ENCODE results near the gene C4BPB. TPM values are rescaled to one million over a fixed set of nuclear protein-coding genes. Genes with fewer than 3 reads are reported as not detected.

C4BPB gene
- total and polyA plus RNA-seq, 2 of the 8 experiments (the other 6 are each of a cell fraction or from before 2014, with no cell fraction given), result not detected

DNA sequence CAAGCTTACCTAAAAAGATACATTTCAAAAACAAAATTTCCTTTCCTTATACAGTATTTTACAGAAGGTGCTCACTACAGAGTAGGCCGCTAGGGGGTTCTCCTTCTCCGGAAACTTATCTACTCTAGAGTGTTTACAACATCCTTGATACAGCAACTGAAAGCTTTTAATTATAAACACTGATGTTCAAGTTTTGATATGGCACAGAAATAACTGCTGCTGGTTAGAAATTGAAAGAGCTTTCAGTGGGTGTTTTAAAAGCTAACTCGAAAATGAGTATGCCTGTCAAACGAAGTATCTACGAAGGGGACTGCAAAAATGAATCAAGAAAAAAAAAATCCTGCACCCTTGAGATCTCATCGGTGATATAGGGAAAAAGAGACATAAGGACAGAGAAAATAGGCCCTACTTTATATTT lies 38.7 kb upstream of the C4BPB start:
- Histone ChIP-seq H3K4me3 (ENCODE audit: extremely low read depth in 1 of 4, insufficient read depth in 2 of 4, low read depth in 3 of 4, low read length in 4 of 4) (peak overlapping the region; percentile 73 to 99 (median 99)), H4K8ac (ENCODE audit: extremely low read depth, insufficient read depth, low read length) (no peak overlapping the region), H2AK5ac (ENCODE audit: low read depth, low read length) (no peak overlapping the region), H3K9me3 (ENCODE audit: insufficient read depth in 2 of 2, low read depth in 1 of 2, low read length in 1 of 2) (no peaks in the 10 kb centered on the region), H2BK15ac (ENCODE audit: low read length) (no peak overlapping the region), H3K18ac (ENCODE audit: extremely low read depth, low read length) (no peak overlapping the region), H2BK20ac (ENCODE audit: low read length) (no peak overlapping the region), H3K14ac (ENCODE audit: insufficient read length) (no peak overlapping the region), H3K23ac (ENCODE audit: insufficient read length) (no peak overlapping the region), H2BK12ac (ENCODE audit: low read depth, low read length) (no peak overlapping the region), H3K36me3 (ENCODE audit: control insufficient read depth in 2 of 4, insufficient read depth in 4 of 4, low read length in 3 of 4) (peaks cover 9 to 30% (median 10%) of the 10 kb centered on the region in 4 experiments), H3K23me2 (ENCODE audit: low read depth, low read length) (peaks cover 5% of the 10 kb centered on the region; the same call in 1 of the 2 replicates), H3K79me2 (ENCODE audit: control insufficient read depth in 1 of 2, insufficient read depth in 2 of 2, low read length in 2 of 2) (peaks cover 3 to 55% of the 10 kb centered on the region in 2 experiments; a peak in 3 of 4 replicates), H2BK120ac (replicated peaks; ENCODE audit: low read depth, low read length) (no peak overlapping the region), H4K20me1 (replicated peaks in 1 of 2; ENCODE audit: control insufficient read depth in 1 of 2, insufficient read depth in 2 of 2, low read length in 2 of 2) (peaks cover 9 to 12% of the 10 kb centered on the region in 2 experiments), H3K4ac (replicated peaks; ENCODE audit: insufficient read length, low read depth, low read length) (no peak overlapping the region), H3K27ac (ENCODE audit: low read depth, low read length) (peak overlapping the region; percentile 95), H2BK5ac (ENCODE audit: low read depth, low read length) (0 out of 2 replicates have a peak overlapping the region, but pooled peaks have one; percentile 3), H4K91ac (replicated peaks; ENCODE audit: insufficient read length, low read length) (no peak overlapping the region), H3K4me2 (ENCODE audit: insufficient read depth in 1 of 2, low read depth in 2 of 2, low read length in 2 of 2) (peak overlapping the region; percentile 58 to 73), H3K79me1 (ENCODE audit: low read depth, low read length) (no peaks in the 10 kb centered on the region; the same call in 1 of the 2 replicates), H3K9ac (replicated peaks in 1 of 4; ENCODE audit: extremely low read depth in 1 of 4, low read depth in 3 of 4, low read length in 3 of 4) (peak overlapping the region in 3 of 4 experiments; percentile 93 to 97 (median 95); a peak in 5 of 7 replicates), H4K5ac (ENCODE audit: insufficient read length, low read depth, low read length) (no peak overlapping the region), H3K27me3 (replicated peaks in 1 of 4; ENCODE audit: control insufficient read depth in 3 of 4, extremely low read depth in 1 of 4, insufficient read depth in 3 of 4, low read length in 3 of 4) (no peaks in the 10 kb centered on the region), H2AFZ (ENCODE audit: low read length) (no peak overlapping the region), H3K4me1 (replicated peaks in 1 of 4; ENCODE audit: control insufficient read depth in 3 of 4, insufficient read depth in 4 of 4, low read length in 3 of 4) (peaks cover 0 to 8% (median 2%) of the 10 kb centered on the region in 4 experiments; a peak in 3 of 7 replicates), H3K56ac (replicated peaks; ENCODE audit: insufficient read length, low read depth, low read length) (no peak overlapping the region)
- FAIRE-seq, result no peak
- TF ChIP-seq EP300 (IDR thresholded peaks at IDR 0.05; ENCODE audit: borderline replicate concordance in 1 of 2, low read depth in 2 of 2, low read length in 2 of 2) (no peak), ASH2L (IDR thresholded peaks at IDR 0.05; ENCODE audit: low read length) (no peak), RAD21 (IDR thresholded peaks at IDR 0.05 in 1 of 2, conservative IDR thresholded peaks at IDR 0.05 in 1 of 2; ENCODE audit: low read depth in 2 of 2, low read length in 2 of 2) (peak; percentile 30 to 43), YY1 (IDR thresholded peaks at IDR 0.05; ENCODE audit: low read depth, low read length) (no peak), SUZ12 (IDR thresholded peaks at IDR 0.05; ENCODE audit: low read length) (no peak)
- TF ChIP-seq, protein P1, sequence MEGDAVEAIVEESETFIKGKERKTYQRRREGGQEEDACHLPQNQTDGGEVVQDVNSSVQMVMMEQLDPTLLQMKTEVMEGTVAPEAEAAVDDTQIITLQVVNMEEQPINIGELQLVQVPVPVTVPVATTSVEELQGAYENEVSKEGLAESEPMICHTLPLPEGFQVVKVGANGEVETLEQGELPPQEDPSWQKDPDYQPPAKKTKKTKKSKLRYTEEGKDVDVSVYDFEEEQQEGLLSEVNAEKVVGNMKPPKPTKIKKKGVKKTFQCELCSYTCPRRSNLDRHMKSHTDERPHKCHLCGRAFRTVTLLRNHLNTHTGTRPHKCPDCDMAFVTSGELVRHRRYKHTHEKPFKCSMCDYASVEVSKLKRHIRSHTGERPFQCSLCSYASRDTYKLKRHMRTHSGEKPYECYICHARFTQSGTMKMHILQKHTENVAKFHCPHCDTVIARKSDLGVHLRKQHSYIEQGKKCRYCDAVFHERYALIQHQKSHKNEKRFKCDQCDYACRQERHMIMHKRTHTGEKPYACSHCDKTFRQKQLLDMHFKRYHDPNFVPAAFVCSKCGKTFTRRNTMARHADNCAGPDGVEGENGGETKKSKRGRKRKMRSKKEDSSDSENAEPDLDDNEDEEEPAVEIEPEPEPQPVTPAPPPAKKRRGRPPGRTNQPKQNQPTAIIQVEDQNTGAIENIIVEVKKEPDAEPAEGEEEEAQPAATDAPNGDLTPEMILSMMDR (IDR thresholded peaks at IDR 0.05; ENCODE audit: control extremely low read depth in 1 of 3, insufficient read depth in 1 of 3, low read depth in 1 of 3, low read length in 3 of 3), result peak in 2 of 3 experiments; percentile 37 to 54; a peak in 2 of 4 replicates
- ChIA-PET POLR2A (ENCODE audit: partially characterized antibody) (interaction anchor here (0.9 to 2.9 kb wide), 5 partner anchors 12 to 347 kb away, joined by 3 to 15 read pairs (median 3); partner anchors contain the start of gene C1orf116), CTCF (ENCODE audit: partially characterized antibody) (interaction anchor here (0.7 to 4.2 kb wide), 19 partner anchors 9 to 138 kb away, joined by 3 to 40 read pairs (median 5); partner anchors contain the start of gene C1orf116)
- whole genome bisulfite sequencing, 2 experiments (ENCODE audit: extremely low coverage in 1 of 2, insufficient coverage in 1 of 2, insufficient read length in 1 of 2, insufficient replicate concordance in 2 of 2, low coverage in 1 of 2, low lambda C conversion rate in 2 of 2, missing lambda C conversion rate in 1 of 2), result 2% methylated on average over 6 of the region's 6 CpGs; no CpG with 5 or more reads in 1 of the 2 experiments
- DNase-seq (ENCODE audit: low read depth in 1 of 2, low spot score in 2 of 2), result no peak

Measured in H1 (cell line).